ENCODE results near the gene VILL.

Gene VILL

GRCh38 chr3:37995652-37996641 is 5.4 kb downstream of the VILL start:
- peaks cover 16% of the 10 kb centered on the region for H3K4me1 ChIP-seq (ENCODE audit: low read length)
- peak overlapping the region; percentile 88; the same call in 1 of the 2 replicates for H3K4me2 ChIP-seq (ENCODE audit: low read length)
- H3K4me3 ChIP-seq (ENCODE audit: low read length), result no peak overlapping the region
- no peaks in the 10 kb centered on the region for H4K20me1 ChIP-seq (ENCODE audit: insufficient read depth, low read length)
- no peak overlapping the region for H2AFZ ChIP-seq (ENCODE audit: low read depth, low read length)
- no peak overlapping the region for H3K27ac ChIP-seq (ENCODE audit: low read length)
- H3K9me3 ChIP-seq (ENCODE audit: insufficient read depth, low read length), result no peaks in the 10 kb centered on the region
- no peak overlapping the region for H3K9ac ChIP-seq (ENCODE audit: low read length)
- H3K36me3 ChIP-seq (replicated peaks; ENCODE audit: low read depth, low read length), result peaks cover 11% of the 10 kb centered on the region
- H3K79me2 ChIP-seq (ENCODE audit: low read length), result peaks cover 9% of the 10 kb centered on the region
- TF ChIP-seq CTCF (IDR thresholded peaks at IDR 0.05; ENCODE audit: low read depth, low read length) (no peak), EZH2phosphoT487 (IDR thresholded peaks at IDR 0.05; ENCODE audit: low read depth) (no peak)
- H3K27me3 ChIP-seq (ENCODE audit: low read depth, low read length), result 0 out of 2 replicates have a peak, but pooled peaks cover 3% of the 10 kb centered on the region

- no peak overlapping the region for H3K27ac ChIP-seq (ENCODE audit: low read length)
- peaks cover 14% of the 10 kb centered on the region for H3K36me3 ChIP-seq (replicated peaks; ENCODE audit: low read depth, low read length)
- no peaks in the 10 kb centered on the region for H3K9me3 ChIP-seq (ENCODE audit: insufficient read depth, low read length)
- H3K79me2 ChIP-seq (ENCODE audit: low read length), result peaks cover 9% of the 10 kb centered on the region
- no peak overlapping the region for H3K4me3 ChIP-seq (ENCODE audit: low read length)
- H3K9ac ChIP-seq (ENCODE audit: low read length), result no peak overlapping the region
- H4K20me1 ChIP-seq (ENCODE audit: insufficient read depth, low read length), result no peaks in the 10 kb centered on the region
- peaks cover 16% of the 10 kb centered on the region for H3K4me1 ChIP-seq (ENCODE audit: low read length)
- H2AFZ ChIP-seq (ENCODE audit: low read depth, low read length), result peak overlapping the region; percentile 43; the same call in 1 of the 2 replicates
- peak; percentile 91 for TF ChIP-seq CTCF (IDR thresholded peaks at IDR 0.05; ENCODE audit: low read depth, low read length)
- no peak for TF ChIP-seq EZH2phosphoT487 (IDR thresholded peaks at IDR 0.05; ENCODE audit: low read depth)
- 0 out of 2 replicates have a peak, but pooled peaks cover 3% of the 10 kb centered on the region for H3K27me3 ChIP-seq (ENCODE audit: low read depth, low read length)
- peak overlapping the region; percentile 27 for H3K4me2 ChIP-seq (ENCODE audit: low read length)
Measured at GRCh38 chr3:37996785-37997301, 6.3 kb downstream of the VILL start.

GRCh38 chr3:37997342-37997741 is 6.8 kb downstream of the VILL start:
- peaks cover 16% of the 10 kb centered on the region for H3K4me1 ChIP-seq (ENCODE audit: low read length)
- peaks cover 14% of the 10 kb centered on the region for H3K36me3 ChIP-seq (replicated peaks; ENCODE audit: low read depth, low read length)
- no peaks in the 10 kb centered on the region for H3K27me3 ChIP-seq (ENCODE audit: low read depth, low read length)
- no peaks in the 10 kb centered on the region for H3K9me3 ChIP-seq (ENCODE audit: insufficient read depth, low read length)
- H3K4me2 ChIP-seq (ENCODE audit: low read length), result no peak overlapping the region
- TF ChIP-seq EZH2phosphoT487 (IDR thresholded peaks at IDR 0.05; ENCODE audit: low read depth) (no peak), CTCF (IDR thresholded peaks at IDR 0.05; ENCODE audit: low read depth, low read length) (no peak)
- H4K20me1 ChIP-seq (ENCODE audit: insufficient read depth, low read length), result no peaks in the 10 kb centered on the region
- H3K9ac ChIP-seq (ENCODE audit: low read length), result no peak overlapping the region
- peaks cover 9% of the 10 kb centered on the region for H3K79me2 ChIP-seq (ENCODE audit: low read length)
- no peak overlapping the region for H3K4me3 ChIP-seq (ENCODE audit: low read length)
- no peak overlapping the region for H3K27ac ChIP-seq (ENCODE audit: low read length)
- no peak overlapping the region for H2AFZ ChIP-seq (ENCODE audit: low read depth, low read length)

- no peak overlapping the region for H2AFZ ChIP-seq (ENCODE audit: low read depth, low read length)
- no peak for TF ChIP-seq EZH2phosphoT487 (IDR thresholded peaks at IDR 0.05; ENCODE audit: low read depth)
- TF ChIP-seq CTCF (IDR thresholded peaks at IDR 0.05; ENCODE audit: low read depth, low read length), result no peak
- H3K9ac ChIP-seq (ENCODE audit: low read length), result no peak overlapping the region
- peaks cover 16% of the 10 kb centered on the region for H3K36me3 ChIP-seq (replicated peaks; ENCODE audit: low read depth, low read length)
- H3K4me3 ChIP-seq (ENCODE audit: low read length), result no peak overlapping the region
- no peaks in the 10 kb centered on the region for H4K20me1 ChIP-seq (ENCODE audit: insufficient read depth, low read length)
- H3K27me3 ChIP-seq (ENCODE audit: low read depth, low read length), result no peaks in the 10 kb centered on the region
- H3K9me3 ChIP-seq (ENCODE audit: insufficient read depth, low read length), result no peaks in the 10 kb centered on the region
- H3K79me2 ChIP-seq (ENCODE audit: low read length), result peaks cover 9% of the 10 kb centered on the region
- peaks cover 16% of the 10 kb centered on the region for H3K4me1 ChIP-seq (ENCODE audit: low read length)
- no peak overlapping the region for H3K4me2 ChIP-seq (ENCODE audit: low read length)
- no peak overlapping the region for H3K27ac ChIP-seq (ENCODE audit: low read length)
Measured at GRCh38 chr3:37997791-37998370, 7.3 kb downstream of the VILL start.

Measured in OCI-LY3 (cell line).